ENCODE results near the gene ATXN1.

DNA sequence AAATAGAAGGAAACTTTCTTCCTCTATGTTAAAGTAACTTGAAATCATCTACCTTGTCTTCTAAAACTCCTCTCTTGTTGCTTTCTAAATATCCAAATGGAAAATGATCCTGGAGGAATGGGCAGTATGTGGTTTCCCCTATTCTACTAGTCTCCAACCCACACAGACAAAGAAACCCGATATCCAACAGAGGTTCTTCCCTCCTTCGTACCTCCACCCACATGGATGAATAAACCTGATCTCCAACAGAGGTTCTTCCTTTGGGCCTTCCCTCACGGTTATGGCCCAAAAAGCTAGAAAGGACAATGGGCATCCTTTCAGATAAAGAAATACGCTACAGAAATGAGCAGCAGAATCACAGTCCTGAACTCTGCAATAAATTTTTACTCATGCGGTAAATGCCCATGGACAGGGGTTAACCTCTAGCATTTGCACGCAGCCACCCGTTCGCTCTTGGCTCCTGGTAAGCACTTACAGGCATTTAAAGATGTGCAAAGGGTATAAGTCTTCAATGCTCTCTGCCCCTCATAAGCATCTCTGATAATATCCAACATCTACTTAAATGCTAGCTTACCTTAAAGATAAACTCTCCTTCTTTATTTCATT lies 392.0 kb downstream of the ATXN1 start:
- TF ChIP-seq, protein P1, sequence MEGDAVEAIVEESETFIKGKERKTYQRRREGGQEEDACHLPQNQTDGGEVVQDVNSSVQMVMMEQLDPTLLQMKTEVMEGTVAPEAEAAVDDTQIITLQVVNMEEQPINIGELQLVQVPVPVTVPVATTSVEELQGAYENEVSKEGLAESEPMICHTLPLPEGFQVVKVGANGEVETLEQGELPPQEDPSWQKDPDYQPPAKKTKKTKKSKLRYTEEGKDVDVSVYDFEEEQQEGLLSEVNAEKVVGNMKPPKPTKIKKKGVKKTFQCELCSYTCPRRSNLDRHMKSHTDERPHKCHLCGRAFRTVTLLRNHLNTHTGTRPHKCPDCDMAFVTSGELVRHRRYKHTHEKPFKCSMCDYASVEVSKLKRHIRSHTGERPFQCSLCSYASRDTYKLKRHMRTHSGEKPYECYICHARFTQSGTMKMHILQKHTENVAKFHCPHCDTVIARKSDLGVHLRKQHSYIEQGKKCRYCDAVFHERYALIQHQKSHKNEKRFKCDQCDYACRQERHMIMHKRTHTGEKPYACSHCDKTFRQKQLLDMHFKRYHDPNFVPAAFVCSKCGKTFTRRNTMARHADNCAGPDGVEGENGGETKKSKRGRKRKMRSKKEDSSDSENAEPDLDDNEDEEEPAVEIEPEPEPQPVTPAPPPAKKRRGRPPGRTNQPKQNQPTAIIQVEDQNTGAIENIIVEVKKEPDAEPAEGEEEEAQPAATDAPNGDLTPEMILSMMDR (IDR thresholded peaks at IDR 0.05; ENCODE audit: insufficient read depth, low read length): no peak
- no peak for TF ChIP-seq POLR2AphosphoS5 (IDR thresholded peaks at IDR 0.05; ENCODE audit: low read depth)

All from HL-60 (cell line).